HepG2 (cell line): ENCODE measurements around the gene VWA1. TPM values are rescaled to one million over a fixed set of nuclear protein-coding genes. Genes with fewer than 3 reads are reported as not detected.

Experiments
- EP300 ChIP-seq, 3 experiments: sonication (generic) in 1 of 3; formaldehyde crosslinking in 1 of 3; IDR thresholded peaks; 2 replicates each; pipeline versions ENCODE4 v1.5.1 to v1.6.1; 2011 to 2020; ENCODE audit warnings: low read depth in 2 of 3, low read length in 2 of 3, borderline replicate concordance in 1 of 3, improper control_type of control experiment in 1 of 3, mild to moderate bottlenecking in 1 of 3, missing genetic modification reagents in 1 of 3, moderate library complexity in 1 of 3
- HNF4G ChIP-seq, 2 experiments: sonication (generic) in 1 of 2; formaldehyde crosslinking in 1 of 2; IDR thresholded peaks; 2 replicates each; pipeline versions ENCODE4 v1.4.0 to v1.6.1; 2011 to 2020; ENCODE audit warnings: borderline replicate concordance in 2 of 2, low read depth in 2 of 2, mild to moderate bottlenecking in 2 of 2, low read length in 1 of 2, missing genetic modification reagents in 1 of 2, moderate library complexity in 1 of 2
- MTA3 ChIP-seq: sonication (generic); formaldehyde crosslinking; IDR thresholded peaks from 2 replicates; pipeline ENCODE4 v1.4.0; 2020; ENCODE audit warnings: missing genetic modification reagents
- NCOA1 ChIP-seq: sonication (generic); formaldehyde crosslinking; IDR thresholded peaks from 2 replicates; pipeline ENCODE4 v1.9.0; 2021; ENCODE audit warnings: missing genetic modification reagents
- TBX2 ChIP-seq: sonication (generic); formaldehyde crosslinking; IDR thresholded peaks from 2 replicates; pipeline ENCODE4 v1.5.0; 2020; ENCODE audit warnings: missing genetic modification reagents, mild to moderate bottlenecking, borderline replicate concordance
- ZNF30 ChIP-seq: sonication (generic); formaldehyde crosslinking; IDR thresholded peaks from 2 replicates; pipeline ENCODE4 v1.5.0; 2020; ENCODE audit warnings: mild to moderate bottlenecking, missing genetic modification reagents
- ZNF326 ChIP-seq: sonication (generic); formaldehyde crosslinking; IDR thresholded peaks from 2 replicates; pipeline ENCODE4 v1.4.0; 2020; ENCODE audit warnings: missing genetic modification reagents, borderline replicate concordance
- ZNF557 ChIP-seq: sonication (generic); formaldehyde crosslinking; IDR thresholded peaks from 2 replicates; pipeline ENCODE4 v1.4.0; 2020; ENCODE audit warnings: missing genetic modification reagents
- ZNF670 ChIP-seq: sonication (generic); formaldehyde crosslinking; IDR thresholded peaks from 2 replicates; pipeline ENCODE4 v1.8.0; 2022; ENCODE audit warnings: mild to moderate bottlenecking, missing genetic modification reagents, borderline replicate concordance
- ZNF878 ChIP-seq: sonication (generic); formaldehyde crosslinking; IDR thresholded peaks from 2 replicates; pipeline ENCODE4 v1.8.1; 2023; ENCODE audit warnings: mild to moderate bottlenecking, missing genetic modification reagents, moderate library complexity
- polyA plus RNA-seq, 8 experiments: library from polyadenylated mRNA; depleted of rRNA in 3 of 8; stranded (reverse) in 7 of 8; unstranded in 1 of 8; fragments of >200 nt; fragmentation: Illumina TruSeq in 4 of 8; extraction: Trizol in 4 of 8; gene quantifications; 2 replicates each; pipeline versions ENCODE4 v1.2.1 to v1.2.3, GENCODE V29; 2011 to 2016; ENCODE audit warnings: low read depth in 4 of 8, missing spikeins in 1 of 8, mixed read lengths in 1 of 8; ENCODE audit not compliant: insufficient read depth in 1 of 8
- total RNA-seq, 5 experiments: library from RNA; depleted of rRNA; stranded (reverse); fragments of >200 nt; fragmentation: Illumina TruSeq; extraction: Trizol; gene quantifications; 2 replicates each; pipeline ENCODE4 v1.2.3, GENCODE V29; 2016; ENCODE audit warnings: low read depth in 1 of 5
- TF ChIP-seq, protein P1 (sequence below): sonication (generic); formaldehyde crosslinking; IDR thresholded peaks from 2 replicates; pipeline ENCODE4 v1.4.0; 2020; ENCODE audit warnings: missing genetic modification reagents, mild to moderate bottlenecking, borderline replicate concordance
- TF ChIP-seq, protein P2 (sequence below): sonication (generic); formaldehyde crosslinking; IDR thresholded peaks from 2 replicates; pipeline ENCODE4 v1.5.0; 2020; ENCODE audit warnings: mild to moderate bottlenecking, missing genetic modification reagents
- TF ChIP-seq, protein P3 (sequence below): sonication (generic); formaldehyde crosslinking; IDR thresholded peaks from 2 replicates; pipeline ENCODE4 v1.4.0; 2020; ENCODE audit warnings: missing genetic modification reagents
- TF ChIP-seq, protein P4 (sequence below): sonication (generic); IDR thresholded peaks from 2 replicates; pipeline ENCODE4 v1.6.1; 2016; ENCODE audit warnings: low read depth, borderline replicate concordance
- TF ChIP-seq, protein P5 (sequence below): sonication (generic); formaldehyde crosslinking; IDR thresholded peaks from 2 replicates; pipeline ENCODE4 v1.5.0; 2020; ENCODE audit warnings: missing genetic modification reagents
- TF ChIP-seq, protein P6 (sequence below): sonication (generic); formaldehyde crosslinking; IDR thresholded peaks from 2 replicates; pipeline ENCODE4 v1.5.1; 2020; ENCODE audit warnings: mild to moderate bottlenecking, missing genetic modification reagents, borderline replicate concordance

The VWA1 gene
- total and polyA plus RNA-seq, 2 of the 13 experiments (the other 11 are each of a cell fraction or from before 2014, with no cell fraction given) = 40.9 to 57.5 TPM

DNA sequence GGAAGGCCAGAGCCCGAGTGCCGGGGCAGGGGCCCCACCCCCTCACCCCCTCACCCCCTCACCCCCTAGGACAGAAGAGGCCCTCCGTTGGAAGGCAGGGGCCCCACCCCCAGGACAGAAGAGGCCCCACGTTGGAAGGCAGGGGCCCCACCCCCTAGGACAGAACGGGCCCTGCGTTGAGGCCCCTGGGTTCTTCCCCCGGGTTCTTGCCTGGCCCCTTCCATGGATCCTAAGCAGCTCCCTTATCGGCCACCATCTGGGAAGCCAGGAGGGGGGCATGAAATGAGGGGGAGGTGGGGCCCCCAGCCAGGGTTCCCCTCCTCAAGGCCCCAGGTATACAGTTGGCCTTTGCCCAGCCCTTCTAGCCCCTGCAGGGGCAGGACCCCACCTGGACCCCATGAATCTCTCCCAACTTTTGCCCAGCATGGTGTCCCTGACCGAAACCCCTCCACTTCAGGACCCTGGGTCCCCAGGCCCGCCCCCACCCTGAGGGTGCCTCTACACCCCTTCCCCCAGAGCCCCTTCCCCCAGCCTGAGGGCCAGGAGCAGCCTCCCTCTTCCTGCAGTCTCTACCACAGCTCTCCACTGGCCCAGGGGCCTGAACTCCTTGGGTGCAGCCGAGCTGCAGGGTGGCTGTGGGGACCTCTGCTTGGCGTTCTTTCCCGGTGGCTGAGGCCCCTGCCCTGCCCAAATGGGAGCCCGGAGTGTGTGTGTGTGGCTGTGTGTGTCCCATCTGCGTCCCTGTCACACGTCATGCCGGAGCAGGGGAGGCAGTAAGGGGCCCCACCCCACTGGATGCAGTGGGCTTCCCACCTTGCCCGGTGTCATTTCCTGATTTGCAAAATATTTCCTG lies 4.3 kb upstream of the VWA1 start (continued):
- TF ChIP-seq, protein P1, sequence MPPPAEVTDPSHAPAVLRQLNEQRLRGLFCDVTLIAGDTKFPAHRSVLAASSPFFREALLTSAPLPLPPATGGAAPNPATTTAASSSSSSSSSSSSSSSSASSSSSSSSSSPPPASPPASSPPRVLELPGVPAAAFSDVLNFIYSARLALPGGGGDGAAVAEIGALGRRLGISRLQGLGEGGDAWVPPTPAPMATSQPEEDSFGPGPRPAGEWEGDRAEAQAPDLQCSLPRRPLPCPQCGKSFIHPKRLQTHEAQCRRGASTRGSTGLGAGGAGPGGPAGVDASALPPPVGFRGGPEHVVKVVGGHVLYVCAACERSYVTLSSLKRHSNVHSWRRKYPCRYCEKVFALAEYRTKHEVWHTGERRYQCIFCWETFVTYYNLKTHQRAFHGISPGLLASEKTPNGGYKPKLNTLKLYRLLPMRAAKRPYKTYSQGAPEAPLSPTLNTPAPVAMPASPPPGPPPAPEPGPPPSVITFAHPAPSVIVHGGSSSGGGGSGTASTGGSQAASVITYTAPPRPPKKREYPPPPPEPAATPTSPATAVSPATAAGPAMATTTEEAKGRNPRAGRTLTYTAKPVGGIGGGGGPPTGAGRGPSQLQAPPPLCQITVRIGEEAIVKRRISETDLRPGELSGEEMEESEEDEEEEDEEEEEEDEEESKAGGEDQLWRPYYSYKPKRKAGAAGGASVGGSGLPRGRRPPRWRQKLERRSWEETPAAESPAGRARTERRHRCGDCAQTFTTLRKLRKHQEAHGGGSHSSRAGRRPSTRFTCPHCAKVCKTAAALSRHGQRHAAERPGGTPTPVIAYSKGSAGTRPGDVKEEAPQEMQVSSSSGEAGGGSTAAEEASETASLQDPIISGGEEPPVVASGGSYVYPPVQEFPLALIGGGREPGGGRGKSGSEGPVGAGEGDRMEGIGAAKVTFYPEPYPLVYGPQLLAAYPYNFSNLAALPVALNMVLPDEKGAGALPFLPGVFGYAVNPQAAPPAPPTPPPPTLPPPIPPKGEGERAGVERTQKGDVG = no peak
- no peak for TF ChIP-seq ZNF557
- TF ChIP-seq, protein P2, sequence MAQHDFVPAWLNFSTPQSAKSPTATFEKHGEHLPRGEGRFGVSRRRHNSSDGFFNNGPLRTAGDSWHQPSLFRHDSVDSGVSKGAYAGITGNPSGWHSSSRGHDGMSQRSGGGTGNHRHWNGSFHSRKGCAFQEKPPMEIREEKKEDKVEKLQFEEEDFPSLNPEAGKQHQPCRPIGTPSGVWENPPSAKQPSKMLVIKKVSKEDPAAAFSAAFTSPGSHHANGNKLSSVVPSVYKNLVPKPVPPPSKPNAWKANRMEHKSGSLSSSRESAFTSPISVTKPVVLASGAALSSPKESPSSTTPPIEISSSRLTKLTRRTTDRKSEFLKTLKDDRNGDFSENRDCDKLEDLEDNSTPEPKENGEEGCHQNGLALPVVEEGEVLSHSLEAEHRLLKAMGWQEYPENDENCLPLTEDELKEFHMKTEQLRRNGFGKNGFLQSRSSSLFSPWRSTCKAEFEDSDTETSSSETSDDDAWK (CRISPR knock-in tag) = no peak
- TF ChIP-seq TBX2 = no peak
- 0 out of 2 replicates have a peak, but pooled peaks have one; percentile 9 for TF ChIP-seq ZNF670 (CRISPR knock-in tag)
- TF ChIP-seq HNF4G (IDR thresholded peaks at IDR 0.05; ENCODE audit: borderline replicate concordance, low read depth, low read length) = no peak
- no peak for TF ChIP-seq HNF4G (CRISPR knock-in tag; IDR thresholded peaks at IDR 0.05; ENCODE audit: borderline replicate concordance, low read depth)
- TF ChIP-seq EP300 (IDR thresholded peaks at IDR 0.05; ENCODE audit: low read depth in 2 of 2, low read length in 2 of 2) = 0 out of 4 replicates have a peak, but pooled peaks of 1 of the 2 experiments have one; percentile 34
- TF ChIP-seq EP300 (CRISPR knock-in tag; IDR thresholded peaks at IDR 0.05; ENCODE audit: borderline replicate concordance) = no peak
- TF ChIP-seq, protein P3, sequence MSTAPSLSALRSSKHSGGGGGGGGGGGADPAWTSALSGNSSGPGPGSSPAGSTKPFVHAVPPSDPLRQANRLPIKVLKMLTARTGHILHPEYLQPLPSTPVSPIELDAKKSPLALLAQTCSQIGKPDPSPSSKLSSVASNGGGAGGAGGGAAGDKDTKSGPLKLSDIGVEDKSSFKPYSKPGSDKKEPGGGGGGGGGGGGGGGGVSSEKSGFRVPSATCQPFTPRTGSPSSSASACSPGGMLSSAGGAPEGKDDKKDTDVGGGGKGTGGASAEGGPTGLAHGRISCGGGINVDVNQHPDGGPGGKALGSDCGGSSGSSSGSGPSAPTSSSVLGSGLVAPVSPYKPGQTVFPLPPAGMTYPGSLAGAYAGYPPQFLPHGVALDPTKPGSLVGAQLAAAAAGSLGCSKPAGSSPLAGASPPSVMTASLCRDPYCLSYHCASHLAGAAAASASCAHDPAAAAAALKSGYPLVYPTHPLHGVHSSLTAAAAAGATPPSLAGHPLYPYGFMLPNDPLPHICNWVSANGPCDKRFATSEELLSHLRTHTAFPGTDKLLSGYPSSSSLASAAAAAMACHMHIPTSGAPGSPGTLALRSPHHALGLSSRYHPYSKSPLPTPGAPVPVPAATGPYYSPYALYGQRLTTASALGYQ (CRISPR knock-in tag) = no peak
- TF ChIP-seq, protein P4, sequence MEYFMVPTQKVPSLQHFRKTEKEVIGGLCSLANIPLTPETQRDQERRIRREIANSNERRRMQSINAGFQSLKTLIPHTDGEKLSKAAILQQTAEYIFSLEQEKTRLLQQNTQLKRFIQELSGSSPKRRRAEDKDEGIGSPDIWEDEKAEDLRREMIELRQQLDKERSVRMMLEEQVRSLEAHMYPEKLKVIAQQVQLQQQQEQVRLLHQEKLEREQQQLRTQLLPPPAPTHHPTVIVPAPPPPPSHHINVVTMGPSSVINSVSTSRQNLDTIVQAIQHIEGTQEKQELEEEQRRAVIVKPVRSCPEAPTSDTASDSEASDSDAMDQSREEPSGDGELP = no peak
- TF ChIP-seq ZNF30 (CRISPR knock-in tag) = no peak
- TF ChIP-seq MTA3 (CRISPR knock-in tag) = no peak
- TF ChIP-seq NCOA1 (CRISPR knock-in tag) = no peak
- TF ChIP-seq ZNF326 (CRISPR knock-in tag) = no peak
- TF ChIP-seq, protein P5, sequence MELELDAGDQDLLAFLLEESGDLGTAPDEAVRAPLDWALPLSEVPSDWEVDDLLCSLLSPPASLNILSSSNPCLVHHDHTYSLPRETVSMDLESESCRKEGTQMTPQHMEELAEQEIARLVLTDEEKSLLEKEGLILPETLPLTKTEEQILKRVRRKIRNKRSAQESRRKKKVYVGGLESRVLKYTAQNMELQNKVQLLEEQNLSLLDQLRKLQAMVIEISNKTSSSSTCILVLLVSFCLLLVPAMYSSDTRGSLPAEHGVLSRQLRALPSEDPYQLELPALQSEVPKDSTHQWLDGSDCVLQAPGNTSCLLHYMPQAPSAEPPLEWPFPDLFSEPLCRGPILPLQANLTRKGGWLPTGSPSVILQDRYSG (CRISPR knock-in tag) = no peak
- TF ChIP-seq ZNF878 = 0 out of 2 replicates have a peak, but pooled peaks have one; percentile 14
- TF ChIP-seq, protein P6, sequence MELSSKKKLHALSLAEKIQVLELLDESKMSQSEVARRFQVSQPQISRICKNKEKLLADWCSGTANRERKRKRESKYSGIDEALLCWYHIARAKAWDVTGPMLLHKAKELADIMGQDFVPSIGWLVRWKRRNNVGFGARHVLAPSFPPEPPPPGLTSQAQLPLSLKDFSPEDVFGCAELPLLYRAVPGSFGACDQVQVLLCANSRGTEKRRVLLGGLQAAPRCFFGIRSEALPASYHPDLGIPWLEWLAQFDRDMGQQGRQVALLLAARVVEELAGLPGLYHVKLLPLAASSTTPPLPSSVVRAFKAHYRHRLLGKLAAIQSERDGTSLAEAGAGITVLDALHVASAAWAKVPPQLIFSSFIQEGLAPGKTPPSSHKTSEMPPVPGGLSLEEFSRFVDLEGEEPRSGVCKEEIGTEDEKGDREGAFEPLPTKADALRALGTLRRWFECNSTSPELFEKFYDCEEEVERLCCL (CRISPR knock-in tag) = 0 out of 2 replicates have a peak, but pooled peaks have one; percentile 13
